HCT116 (cell line): ENCODE data around the gene HIVEP2. TPM values are rescaled to one million over a fixed set of nuclear protein-coding genes. Genes with fewer than 3 reads are reported as not detected.

Source experiments
- ATAC-seq: fragments of 200-7000 bp; cut with Tn5 transposase; 2 replicates; pipeline ENCODE4 v1.9.1; 2020; ENCODE audit warnings: mild to moderate bottlenecking, moderate library complexity
- BruUV-seq: library from RNA; stranded (reverse); fragments of 400-500 nt; replicated peaks from 2 replicates; lab custom pipeline; 2021; lab: Mats Ljungman, UMichigan
- CTCF ChIA-PET: fragments of 300-600 bp; sonication (Branson Sonifier 250); formaldehyde crosslinking; loops from one replicate; lab custom pipeline; 2021; ENCODE audit warnings: antibody characterized with exemption; lab: Charles Lee
- POLR2A ChIA-PET: fragments of 300-600, 350-600 bp; sonication (Branson Sonifier 250); formaldehyde crosslinking; loops from one replicate; lab custom pipeline; 2021; ENCODE audit warnings: antibody characterized with exemption; lab: Charles Lee
- RAD21 ChIA-PET, 2 experiments: fragments of 300-600 bp; sonication (Branson Sonifier 250); formaldehyde crosslinking; loops; one replicate each; lab custom pipeline; 2023; ENCODE audit warnings: low total read pairs in 2 of 2; ENCODE audit not compliant: uncharacterized antibody in 2 of 2, unreplicated experiment in 2 of 2, low non-redundant PET in 1 of 2; lab: Charles Lee
- DNase-seq: peaks from one replicate; pipeline ENCODE4 v3.0.0-alpha.2; 2010; ENCODE audit warnings: low read depth, low spot score
- H2AFZ ChIP-seq: fragments of 200-600 bp; shearing (Covaris generic), sonication (generic); 2 replicates; pipeline ENCODE4 v1.6.1; 2017; ENCODE audit warnings: low read depth, mixed run types, mixed read lengths, antibody characterized with exemption, low read length; ENCODE audit not compliant: poor library complexity, severe bottlenecking
- H3K27ac ChIP-seq: 2 replicates; pipeline ENCODE4 v1.5.1; 2012; ENCODE audit warnings: low read depth, low read length
- H3K27me3 ChIP-seq: fragments of 200-600 bp; sonication (generic); 2 replicates; pipeline ENCODE4 v1.6.1; 2016; ENCODE audit warnings: mixed run types, low read length, mixed read lengths; ENCODE audit not compliant: insufficient read depth
- H3K36me3 ChIP-seq, 2 experiments: fragments of 200-500 bp in 1 of 2; fragments of 200-600 bp in 1 of 2; sonication (Bioruptor generic) in 1 of 2; sonication (generic) in 1 of 2; 2 replicates each; pipeline versions ENCODE4 v1.5.1 to v1.6.1; 2014 to 2016; ENCODE audit warnings: low read length in 2 of 2, inconsistent platforms in 1 of 2, mixed read lengths in 1 of 2, mixed run types in 1 of 2; ENCODE audit not compliant: insufficient read depth in 2 of 2, control insufficient read depth in 1 of 2
- H3K4me1 ChIP-seq, 2 experiments: fragments of 200-600 bp in 1 of 2; sonication (generic) in 1 of 2; 2 replicates each; pipeline versions ENCODE4 v1.5.1 to v1.6.1; 2012 to 2017; ENCODE audit warnings: low read length in 2 of 2, inconsistent platforms in 1 of 2, mild to moderate bottlenecking in 1 of 2, mixed read lengths in 1 of 2, mixed run types in 1 of 2, moderate library complexity in 1 of 2; ENCODE audit not compliant: insufficient read depth in 2 of 2, control insufficient read depth in 1 of 2
- H3K4me2 ChIP-seq: fragments of 200-600 bp; sonication (generic); 2 replicates; pipeline ENCODE4 v1.6.1; 2017; ENCODE audit warnings: mixed run types, low read length, mixed read lengths
- H3K4me3 ChIP-seq, 2 experiments: fragments of 200-600 bp in 1 of 2; sonication (generic) in 1 of 2; replicated peaks in 1 of 2; 2 replicates each; pipeline ENCODE4 v1.5.1; 2011 to 2016; ENCODE audit warnings: low read length in 2 of 2, control low read depth in 1 of 2, low read depth in 1 of 2, mild to moderate bottlenecking in 1 of 2, mixed read lengths in 1 of 2, mixed run types in 1 of 2
- H3K79me2 ChIP-seq: fragments of 200-600 bp; sonication (generic); 2 replicates; pipeline ENCODE4 v1.6.1; 2017; ENCODE audit warnings: mild to moderate bottlenecking, mixed run types, low read length, moderate library complexity, mixed read lengths; ENCODE audit not compliant: insufficient read depth
- H3K9ac ChIP-seq: fragments of 200-600 bp; sonication (generic); 2 replicates; pipeline ENCODE4 v1.6.1; 2016; ENCODE audit warnings: low read length, mixed read lengths
- H3K9me2 ChIP-seq: fragments of 200-600 bp; sonication (generic), shearing (Covaris generic); 2 replicates; pipeline ENCODE4 v1.6.1; 2017; ENCODE audit warnings: mixed run types, mild to moderate bottlenecking, moderate library complexity; ENCODE audit not compliant: insufficient read depth
- H3K9me3 ChIP-seq, 2 experiments: fragments of 200-500 bp in 1 of 2; fragments of 200-600 bp in 1 of 2; sonication (Bioruptor generic) in 1 of 2; sonication (generic) in 1 of 2; 2 replicates each; pipeline ENCODE4 v1.6.1; 2014 to 2017; ENCODE audit warnings: low read length in 2 of 2, mixed read lengths in 2 of 2, inconsistent platforms in 1 of 2, low read depth in 1 of 2, mild to moderate bottlenecking in 1 of 2, mixed run types in 1 of 2, moderate library complexity in 1 of 2; ENCODE audit not compliant: control insufficient read depth in 1 of 2, insufficient read depth in 1 of 2
- H4K20me1 ChIP-seq: fragments of 200-600 bp; sonication (generic), shearing (Covaris generic); 2 replicates; pipeline ENCODE4 v1.6.1; 2017; ENCODE audit warnings: mixed run types, mild to moderate bottlenecking, moderate library complexity; ENCODE audit not compliant: insufficient read depth
- CBX3 ChIP-seq: IDR thresholded peaks from 2 replicates; pipeline ENCODE4 v1.6.1; 2012; ENCODE audit warnings: low read depth
- CEBPB ChIP-seq: IDR thresholded peaks from 2 replicates; pipeline ENCODE4 v1.6.1; 2012; ENCODE audit warnings: low read depth
- EGR1 ChIP-seq: IDR thresholded peaks from 2 replicates; pipeline ENCODE4 v1.6.1; 2012; ENCODE audit warnings: low read depth
- EZH2phosphoT487 ChIP-seq: fragments of 200-600 bp; IDR thresholded peaks from 2 replicates; pipeline ENCODE4 v1.6.1; 2018; ENCODE audit warnings: antibody characterized with exemption, borderline replicate concordance
- FOSL1 ChIP-seq: IDR thresholded peaks from 2 replicates; pipeline ENCODE4 v1.6.1; 2012; ENCODE audit warnings: low read depth
- JUND ChIP-seq: IDR thresholded peaks from 2 replicates; pipeline ENCODE4 v1.6.1; 2012
- POLR2A ChIP-seq: IDR thresholded peaks from 2 replicates; pipeline ENCODE4 v1.7.0; 2011; ENCODE audit warnings: borderline replicate concordance; ENCODE audit not compliant: insufficient read depth, insufficient read length; ENCODE audit errors: extremely low read depth
- POLR2AphosphoS5 ChIP-seq: IDR thresholded peaks from 2 replicates; pipeline ENCODE4 v1.6.1; 2011; ENCODE audit warnings: mild to moderate bottlenecking, low read depth, low read length, moderate library complexity
- REST ChIP-seq: IDR thresholded peaks from 2 replicates; pipeline ENCODE4 v1.6.1; 2012; ENCODE audit warnings: low read depth
- SIN3A ChIP-seq: IDR thresholded peaks from 2 replicates; pipeline ENCODE4 v1.6.1; 2012; ENCODE audit warnings: low read depth
- SP1 ChIP-seq: IDR thresholded peaks from 2 replicates; pipeline ENCODE4 v1.6.1; 2012; ENCODE audit warnings: low read depth
- TCF7L2 ChIP-seq: IDR thresholded peaks from 2 replicates; pipeline ENCODE4 v1.7.0; 2011; ENCODE audit warnings: borderline replicate concordance, inconsistent platforms; ENCODE audit not compliant: insufficient read depth, insufficient read length; ENCODE audit errors: extremely low read depth
- YY1 ChIP-seq: IDR thresholded peaks from 2 replicates; pipeline ENCODE4 v1.6.1; 2011; ENCODE audit warnings: low read length, low read depth, moderate library complexity, mild to moderate bottlenecking; ENCODE audit not compliant: insufficient replicate concordance; ENCODE audit errors: extremely low read depth
- ZFX ChIP-seq: fragments of 450-650 bp; IDR thresholded peaks from 2 replicates; pipeline ENCODE4 v1.6.1; 2017
- ZNF274 ChIP-seq: fragments of 200-500 bp; sonication (Bioruptor generic); IDR thresholded peaks from 2 replicates; pipeline ENCODE4 v1.6.1; 2014; ENCODE audit warnings: mild to moderate bottlenecking, low read depth, low read length, inconsistent platforms
- intact Hi-C: fragments of 100-400 bp; cut with micrococcal nuclease; formaldehyde crosslinking; loops from 2 replicates; pipeline ENCODE4 v1.10.0; 2022
- total RNA-seq: library from RNA; stranded (reverse); gene quantifications from one replicate; pipeline ENCODE4 v1.2.1, GENCODE V29; 2021; ENCODE audit not compliant: unreplicated experiment
- TF ChIP-seq, protein P1 (sequence below): IDR thresholded peaks from 2 replicates; pipeline ENCODE4 v1.6.1; 2012

The HIVEP2 gene
- total RNA-seq, 1 experiment from 2014 or later: 8.1 TPM

DNA sequence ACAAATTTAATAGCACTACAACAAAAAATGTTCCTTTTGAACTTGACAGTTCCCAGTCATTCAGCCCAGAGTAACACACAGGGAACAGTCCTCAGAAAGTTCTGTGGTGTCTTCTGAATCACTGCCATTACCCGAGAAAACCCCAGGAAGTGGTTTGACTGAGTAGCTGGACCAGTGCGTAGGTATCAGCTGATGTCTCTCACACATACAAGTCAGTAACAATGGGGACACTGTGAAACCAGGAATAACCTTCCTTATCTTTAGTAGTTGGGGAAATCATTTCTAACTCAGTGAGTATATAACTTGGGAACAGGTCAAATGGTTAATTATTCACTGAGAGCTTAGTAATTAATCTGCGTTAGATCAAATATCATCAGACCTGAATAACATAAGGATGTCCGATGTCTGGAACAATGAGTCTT, 73.1 kb downstream of the HIVEP2 start (continued):
- no peak for TF ChIP-seq REST

DNA sequence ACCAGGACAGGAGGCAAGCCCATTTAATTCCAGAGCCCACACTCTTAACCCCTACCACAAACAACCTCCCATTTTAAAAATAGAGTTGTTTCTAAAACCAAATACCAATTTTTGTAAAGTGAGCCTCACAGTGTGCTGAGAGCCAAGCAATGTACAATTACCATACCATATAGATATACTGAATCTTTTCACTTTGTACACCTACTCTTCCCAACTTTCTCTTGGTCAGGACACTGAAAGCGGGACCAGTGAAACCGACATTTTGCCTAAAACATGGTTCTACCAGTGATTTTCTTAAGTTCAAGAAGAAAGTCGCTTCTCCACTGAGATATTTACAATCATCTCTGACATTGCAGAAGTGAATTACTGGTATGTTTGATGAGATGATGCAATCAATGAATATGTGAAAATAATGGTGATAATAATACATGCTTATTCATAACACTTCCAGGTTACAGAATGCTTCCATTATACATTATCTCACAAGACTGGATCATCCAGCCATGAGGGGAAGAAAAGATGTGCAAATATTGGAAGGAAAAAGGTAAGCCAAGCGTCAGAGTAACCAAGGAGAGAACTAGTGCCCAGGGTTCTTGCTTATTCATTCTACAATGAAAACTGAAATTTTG, 74.1 kb downstream of the HIVEP2 start:
- Histone ChIP-seq H3K4me2 (no peak overlapping the region), H3K4me3 (no peak overlapping the region), H3K9me2 (no peaks in the 10 kb centered on the region), H3K79me2 (peaks cover 4% of the 10 kb centered on the region; the same call in 1 of the 2 replicates), H3K9me3 (no peaks in the 10 kb centered on the region), H3K36me3 (no peaks in the 10 kb centered on the region), H2AFZ (no peak overlapping the region), H3K4me1 (peaks cover 13 to 24% of the 10 kb centered on the region in 2 experiments; a peak in 3 of 4 replicates), H3K9ac (no peak overlapping the region), H3K27me3 (no peaks in the 10 kb centered on the region), H4K20me1 (no peaks in the 10 kb centered on the region), H3K27ac (no peak overlapping the region)
- no TSS peak for BruUV-seq
- DNase-seq (no peak), ATAC-seq (no peak)
- RAD21 ChIA-PET: no interaction called here
- intact Hi-C loops: no loop called here
- POLR2A ChIA-PET: no interaction called here
- CTCF ChIA-PET: no interaction called here
- TF ChIP-seq JUND: no peak
- TF ChIP-seq EZH2phosphoT487: no peak
- TF ChIP-seq CEBPB: no peak
- no peak for TF ChIP-seq ZNF274
- no peak for TF ChIP-seq SP1
- TF ChIP-seq ZFX: no peak
- TF ChIP-seq REST: no peak
- TF ChIP-seq, protein P1, sequence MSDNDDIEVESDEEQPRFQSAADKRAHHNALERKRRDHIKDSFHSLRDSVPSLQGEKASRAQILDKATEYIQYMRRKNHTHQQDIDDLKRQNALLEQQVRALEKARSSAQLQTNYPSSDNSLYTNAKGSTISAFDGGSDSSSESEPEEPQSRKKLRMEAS: no peak
- no peak for TF ChIP-seq YY1
- TF ChIP-seq POLR2A: no peak
- TF ChIP-seq CBX3: no peak
- no peak for TF ChIP-seq EGR1
- TF ChIP-seq POLR2AphosphoS5: no peak
- TF ChIP-seq SIN3A: no peak
- no peak for TF ChIP-seq FOSL1
- TF ChIP-seq TCF7L2: no peak
